ENCODE results near the gene GALNT7.
A peak's percentile ranks its signal among the peaks of the same experiment; 100 is the strongest.

Gene GALNT7

DNA sequence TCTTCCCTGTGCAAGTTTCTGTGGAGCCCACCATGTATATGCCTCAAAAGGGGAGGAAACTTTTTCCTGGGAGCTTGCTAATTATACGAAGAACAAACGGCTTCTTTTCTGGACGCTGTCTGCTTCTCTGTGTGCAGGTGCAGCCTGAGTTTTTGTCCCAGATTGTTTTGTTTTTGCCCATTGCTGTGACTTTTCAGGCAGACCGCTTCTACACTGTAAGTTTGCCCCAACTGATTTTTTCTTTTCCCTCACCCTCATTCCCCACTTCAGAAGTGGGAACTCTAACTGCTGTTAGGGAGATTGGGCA, 113.6 kb downstream of the GALNT7 start:
- TF ChIP-seq, protein P1, sequence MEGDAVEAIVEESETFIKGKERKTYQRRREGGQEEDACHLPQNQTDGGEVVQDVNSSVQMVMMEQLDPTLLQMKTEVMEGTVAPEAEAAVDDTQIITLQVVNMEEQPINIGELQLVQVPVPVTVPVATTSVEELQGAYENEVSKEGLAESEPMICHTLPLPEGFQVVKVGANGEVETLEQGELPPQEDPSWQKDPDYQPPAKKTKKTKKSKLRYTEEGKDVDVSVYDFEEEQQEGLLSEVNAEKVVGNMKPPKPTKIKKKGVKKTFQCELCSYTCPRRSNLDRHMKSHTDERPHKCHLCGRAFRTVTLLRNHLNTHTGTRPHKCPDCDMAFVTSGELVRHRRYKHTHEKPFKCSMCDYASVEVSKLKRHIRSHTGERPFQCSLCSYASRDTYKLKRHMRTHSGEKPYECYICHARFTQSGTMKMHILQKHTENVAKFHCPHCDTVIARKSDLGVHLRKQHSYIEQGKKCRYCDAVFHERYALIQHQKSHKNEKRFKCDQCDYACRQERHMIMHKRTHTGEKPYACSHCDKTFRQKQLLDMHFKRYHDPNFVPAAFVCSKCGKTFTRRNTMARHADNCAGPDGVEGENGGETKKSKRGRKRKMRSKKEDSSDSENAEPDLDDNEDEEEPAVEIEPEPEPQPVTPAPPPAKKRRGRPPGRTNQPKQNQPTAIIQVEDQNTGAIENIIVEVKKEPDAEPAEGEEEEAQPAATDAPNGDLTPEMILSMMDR (IDR thresholded peaks at IDR 0.05): no peak
- no peak overlapping the region for H2AFZ ChIP-seq
- H3K9me3 ChIP-seq (ENCODE audit: control insufficient read depth, low read length): no peaks in the 10 kb centered on the region
- no peak overlapping the region for H3K4me3 ChIP-seq (ENCODE audit: low read depth, low read length)
- no peaks in the 10 kb centered on the region for H3K4me1 ChIP-seq
- H3K27ac ChIP-seq: no peak overlapping the region
- no peaks in the 10 kb centered on the region for H3K27me3 ChIP-seq (ENCODE audit: control insufficient read depth, insufficient read depth, low read length)
- H3K79me2 ChIP-seq: no peaks in the 10 kb centered on the region
- no peaks in the 10 kb centered on the region for H3K36me3 ChIP-seq (ENCODE audit: control insufficient read depth, insufficient read depth, low read length)
- H3K9ac ChIP-seq: no peak overlapping the region
- H3K4me2 ChIP-seq (ENCODE audit: low read length): no peak overlapping the region

DNA sequence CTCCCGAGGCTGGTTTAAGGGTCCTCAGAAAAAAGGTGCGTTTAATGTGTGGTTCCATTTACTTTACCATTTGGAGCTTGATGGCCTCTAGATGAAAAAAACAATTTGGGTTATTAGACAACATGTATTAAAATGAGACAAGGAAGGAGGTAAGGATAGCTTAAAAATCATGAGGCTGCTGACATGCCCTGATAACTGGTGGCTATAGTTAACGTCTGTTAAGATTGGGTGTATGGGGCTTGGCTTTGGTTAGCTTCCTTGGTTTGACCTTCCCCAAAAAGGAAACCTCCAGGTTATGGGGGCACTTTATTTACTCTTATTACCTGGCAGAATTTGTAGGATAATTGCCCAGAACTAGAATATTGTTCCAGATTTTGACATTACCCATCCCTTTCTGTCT, 114.0 kb downstream of the GALNT7 start:
- TF ChIP-seq, protein P1 (IDR thresholded peaks at IDR 0.05): no peak
- Histone ChIP-seq H3K9me3 (ENCODE audit: control insufficient read depth, low read length) (no peaks in the 10 kb centered on the region), H3K79me2 (no peaks in the 10 kb centered on the region), H3K9ac (no peak overlapping the region), H3K4me1 (no peaks in the 10 kb centered on the region), H3K4me3 (ENCODE audit: low read depth, low read length) (no peak overlapping the region), H3K27ac (no peak overlapping the region), H3K27me3 (ENCODE audit: control insufficient read depth, insufficient read depth, low read length) (no peaks in the 10 kb centered on the region), H3K4me2 (ENCODE audit: low read length) (no peak overlapping the region), H3K36me3 (ENCODE audit: control insufficient read depth, insufficient read depth, low read length) (no peaks in the 10 kb centered on the region), H2AFZ (no peak overlapping the region)

DNA sequence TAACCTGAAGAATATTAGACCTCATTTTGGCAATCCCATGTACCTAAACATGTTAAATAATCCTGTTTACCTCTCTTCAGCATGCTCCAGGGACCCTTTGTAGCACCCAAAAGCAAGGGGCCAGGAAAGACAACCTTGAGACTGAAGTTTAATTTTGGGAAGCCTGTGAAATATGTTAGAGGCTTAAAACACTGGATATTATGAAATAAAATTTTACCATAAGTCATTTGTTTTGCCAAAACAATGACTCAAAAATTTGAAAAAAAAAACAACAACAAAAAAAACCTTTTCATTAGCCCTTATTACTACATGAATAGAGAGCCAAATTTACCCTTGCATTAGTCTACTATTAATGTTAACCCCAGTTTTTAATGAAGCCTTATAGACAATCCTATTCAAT, 115.9 kb downstream of the GALNT7 start:
- H3K4me2 ChIP-seq (ENCODE audit: low read length): no peak overlapping the region
- no peaks in the 10 kb centered on the region for H3K27me3 ChIP-seq (ENCODE audit: control insufficient read depth, insufficient read depth, low read length)
- no peaks in the 10 kb centered on the region for H3K79me2 ChIP-seq
- H3K9me3 ChIP-seq (ENCODE audit: control insufficient read depth, low read length): no peaks in the 10 kb centered on the region
- no peak overlapping the region for H3K9ac ChIP-seq
- no peak overlapping the region for H2AFZ ChIP-seq
- no peaks in the 10 kb centered on the region for H3K36me3 ChIP-seq (ENCODE audit: control insufficient read depth, insufficient read depth, low read length)
- TF ChIP-seq, protein P1 (IDR thresholded peaks at IDR 0.05): no peak
- H3K4me3 ChIP-seq (ENCODE audit: low read depth, low read length): no peak overlapping the region
- H3K4me1 ChIP-seq: no peaks in the 10 kb centered on the region
- H3K27ac ChIP-seq: no peak overlapping the region

DNA sequence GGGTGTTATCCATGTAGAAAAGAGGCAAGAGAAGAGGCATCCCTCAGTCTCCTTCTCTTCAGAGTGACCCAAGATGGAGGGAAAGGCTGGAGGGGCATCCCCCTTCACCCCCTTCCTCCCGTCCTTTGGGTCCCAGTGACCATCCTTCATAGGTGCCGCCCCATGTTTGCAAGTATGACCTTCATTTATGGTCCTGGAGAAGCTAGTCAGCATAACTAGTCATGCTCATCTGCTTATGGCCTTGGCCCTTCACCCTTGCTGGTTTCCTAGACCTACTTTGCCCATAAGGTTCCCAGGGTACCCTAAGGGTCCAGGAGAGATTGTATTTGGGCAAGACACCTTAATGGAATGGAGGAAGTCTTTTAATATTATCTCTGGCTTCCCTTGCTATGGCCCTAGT, 118.9 kb downstream of the GALNT7 start:
- no peaks in the 10 kb centered on the region for H3K36me3 ChIP-seq (ENCODE audit: control insufficient read depth, insufficient read depth, low read length)
- H3K9ac ChIP-seq: no peak overlapping the region
- no peaks in the 10 kb centered on the region for H3K4me1 ChIP-seq
- TF ChIP-seq, protein P1 (IDR thresholded peaks at IDR 0.05): no peak
- H3K4me3 ChIP-seq (ENCODE audit: low read depth, low read length): no peak overlapping the region
- no peaks in the 10 kb centered on the region for H3K79me2 ChIP-seq
- H3K9me3 ChIP-seq (ENCODE audit: control insufficient read depth, low read length): no peaks in the 10 kb centered on the region
- H3K27ac ChIP-seq: no peak overlapping the region
- no peak overlapping the region for H2AFZ ChIP-seq
- no peaks in the 10 kb centered on the region for H3K27me3 ChIP-seq (ENCODE audit: control insufficient read depth, insufficient read depth, low read length)
- no peak overlapping the region for H3K4me2 ChIP-seq (ENCODE audit: low read length)

DNA sequence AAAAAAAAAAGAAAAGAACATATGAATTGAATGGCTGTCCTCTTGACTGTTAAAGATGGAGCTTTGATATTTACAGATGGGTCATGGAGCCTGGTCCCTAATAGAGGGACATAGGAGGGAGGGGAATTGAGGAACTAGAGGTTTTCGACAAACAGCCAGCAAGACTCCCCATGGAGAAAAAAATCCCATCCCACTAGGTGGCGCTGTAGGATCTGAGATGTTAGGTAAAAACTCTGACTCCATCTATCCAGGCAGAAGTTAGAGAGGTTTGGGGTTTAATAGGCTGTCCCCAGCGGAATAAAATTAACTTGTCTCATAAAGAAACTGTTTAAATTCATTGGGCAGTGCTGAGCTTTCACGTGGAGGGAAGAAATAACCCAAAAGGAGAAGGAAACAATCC, 119.7 kb downstream of the GALNT7 start:
- no peaks in the 10 kb centered on the region for H3K36me3 ChIP-seq (ENCODE audit: control insufficient read depth, insufficient read depth, low read length)
- H3K4me2 ChIP-seq (ENCODE audit: low read length): no peak overlapping the region
- H2AFZ ChIP-seq: no peak overlapping the region
- no peaks in the 10 kb centered on the region for H3K4me1 ChIP-seq
- H3K79me2 ChIP-seq: no peaks in the 10 kb centered on the region
- H3K27me3 ChIP-seq (ENCODE audit: control insufficient read depth, insufficient read depth, low read length): no peaks in the 10 kb centered on the region
- H3K4me3 ChIP-seq (ENCODE audit: low read depth, low read length): no peak overlapping the region
- TF ChIP-seq, protein P1 (IDR thresholded peaks at IDR 0.05): peak; percentile 16
- H3K27ac ChIP-seq: no peak overlapping the region
- H3K9ac ChIP-seq: no peak overlapping the region
- H3K9me3 ChIP-seq (ENCODE audit: control insufficient read depth, low read length): no peaks in the 10 kb centered on the region

Measured in parathyroid adenoma (tissue), 2 donors.